ENCODE data around the gene AMACR.
"Not testable (repeated sequence)": the region's sequence is repeated elsewhere in the genome, so short reads cannot be mapped to it uniquely, and the experiment has no call there.

AMACR gene

DNA sequence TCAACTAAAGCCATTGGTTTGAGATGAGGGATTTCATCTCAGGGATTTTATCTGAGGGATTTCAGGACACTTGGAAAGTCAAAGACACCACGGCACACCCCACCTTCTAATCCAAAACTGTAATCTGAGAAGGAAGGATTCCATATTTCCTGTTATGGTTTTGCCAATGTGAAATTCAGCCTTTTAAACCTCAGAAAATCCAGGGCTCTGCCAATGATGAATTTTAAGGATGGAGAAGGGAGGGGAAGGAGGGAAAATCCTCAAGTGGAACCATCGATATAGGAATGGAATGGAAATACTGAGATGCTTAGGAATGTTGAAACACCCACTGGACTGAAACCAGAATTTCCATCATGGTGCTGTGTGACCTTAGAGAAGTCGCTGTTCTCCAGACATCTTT lies 29.9 kb upstream of the AMACR start:
- DNase-seq (ENCODE audit: low read depth), result no peak

DNA sequence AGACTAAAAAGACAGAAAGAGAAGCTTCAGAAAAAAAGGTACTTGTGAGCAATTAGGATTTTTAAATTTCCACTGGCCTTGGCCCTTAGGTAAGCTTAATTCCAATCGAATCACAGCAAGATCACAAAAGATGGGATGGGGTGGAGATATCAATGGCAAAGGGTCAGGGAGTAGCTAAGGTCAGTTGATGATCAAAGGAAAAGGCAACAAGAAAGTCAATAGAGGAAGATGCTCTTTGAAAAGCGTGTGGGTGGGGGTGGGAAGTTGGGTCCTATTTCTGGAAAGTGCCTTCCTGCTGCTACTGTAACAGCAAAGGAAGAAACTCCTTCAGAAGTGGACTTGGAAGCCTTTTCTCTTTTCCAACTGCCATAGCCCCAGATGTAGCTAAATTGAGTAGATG lies 27.9 kb upstream of the AMACR start:
- DNase-seq (ENCODE audit: low read depth), result no peak

DNA sequence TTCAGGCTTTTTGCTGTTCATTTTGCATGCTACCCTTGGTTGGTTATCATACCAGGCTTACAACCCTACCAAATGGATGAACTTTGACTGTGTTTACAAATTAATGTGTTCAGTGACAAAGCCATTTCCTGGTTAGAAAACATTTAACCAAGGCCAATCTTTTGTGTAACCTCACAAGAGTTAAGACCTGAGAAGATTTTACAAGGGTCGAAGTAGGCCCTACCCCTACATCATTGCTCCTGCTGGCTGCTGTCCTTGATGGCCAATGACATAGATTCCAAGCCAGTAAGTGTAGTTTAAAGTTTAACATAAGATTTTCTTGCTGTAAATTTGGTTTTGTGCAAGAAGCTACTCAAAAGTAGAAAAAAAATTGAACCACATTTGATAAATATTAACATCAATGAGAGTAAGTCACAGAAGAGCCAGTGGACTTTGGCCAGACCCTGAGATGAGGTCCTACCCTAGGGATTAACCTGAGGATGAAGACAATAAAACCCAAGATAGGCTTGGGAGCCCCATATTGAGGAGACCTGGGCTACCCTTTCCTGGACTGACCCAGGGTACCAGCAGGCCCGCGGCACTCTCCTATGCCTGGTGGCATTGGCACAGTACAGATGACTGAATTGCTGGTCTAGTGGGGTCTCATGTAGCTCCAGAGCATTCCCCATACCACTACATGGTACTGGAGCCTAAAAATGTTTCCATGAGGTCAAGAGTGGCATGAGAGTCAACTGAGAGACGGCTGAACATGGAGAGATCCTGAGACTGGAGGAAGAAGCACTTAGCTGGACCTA lies 26.9 kb upstream of the AMACR start:
- DNase-seq (ENCODE audit: low read depth), result no peak

GRCh38 chr5:34031966-34032365 lies 24.1 kb upstream of the AMACR start:
- DNase-seq (ENCODE audit: low read depth), result no peak

DNA sequence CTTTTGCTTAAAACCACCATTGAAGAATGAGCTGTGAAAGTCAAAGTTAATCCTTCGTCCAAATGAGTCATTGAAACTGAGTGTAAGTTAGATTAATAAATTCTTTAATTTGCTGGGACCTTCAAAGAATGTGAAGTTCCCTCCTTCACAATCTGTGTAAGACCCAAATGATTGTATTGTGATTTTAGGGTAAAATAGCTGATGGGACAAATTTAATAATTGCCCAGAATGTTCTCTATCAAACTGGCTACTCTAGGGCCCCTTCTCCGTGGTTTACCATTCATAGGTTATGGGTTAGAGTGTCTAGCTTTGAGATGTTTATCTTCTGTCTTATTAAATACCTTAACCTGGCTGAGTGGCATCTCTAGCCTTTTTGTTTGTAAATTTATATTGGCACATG lies 23.3 kb upstream of the AMACR start:
- DNase-seq (ENCODE audit: low read depth), result no peak

DNA sequence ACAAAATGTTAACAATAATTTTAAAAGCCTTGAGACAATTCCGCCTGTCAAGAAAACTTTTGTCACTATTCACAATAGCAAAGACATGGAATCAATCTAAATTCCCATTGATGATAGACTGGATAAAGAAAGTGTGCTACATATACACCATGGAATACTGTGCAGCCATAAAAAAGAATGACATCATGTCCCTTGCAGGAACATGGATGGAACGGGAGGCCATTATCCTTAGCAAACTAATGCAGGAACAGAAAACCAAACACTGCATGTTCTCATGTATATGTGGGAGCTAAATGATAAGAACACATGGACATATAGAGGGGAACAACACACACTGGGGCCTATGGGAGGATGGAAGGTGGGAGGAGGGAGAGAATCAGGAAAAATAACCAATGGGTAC lies 22.7 kb upstream of the AMACR start:
- not testable (repeated sequence) for DNase-seq (ENCODE audit: low read depth)

GRCh38 chr5:34030048-34030447 lies 22.2 kb upstream of the AMACR start:
- DNase-seq (ENCODE audit: low read depth), result no peak

DNA sequence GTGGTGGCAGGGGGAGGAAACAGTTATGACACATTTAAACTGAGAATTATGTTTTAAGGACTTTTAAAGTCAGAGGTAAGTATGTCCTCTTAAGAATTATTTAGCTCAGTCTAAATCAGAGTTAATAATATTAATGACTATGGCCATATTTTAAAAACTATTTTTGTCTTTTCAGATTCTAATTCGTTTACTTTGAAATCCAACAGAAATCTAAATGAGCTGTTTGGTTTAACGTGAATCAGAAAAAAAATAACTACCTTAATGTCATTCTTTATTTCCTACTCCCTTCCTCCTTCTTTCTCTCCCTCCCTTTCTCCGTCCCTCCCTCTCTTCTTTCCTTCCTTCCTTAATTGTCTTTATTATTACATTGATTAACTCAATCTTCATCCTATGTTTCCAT lies 20.5 kb upstream of the AMACR start:
- no peak for DNase-seq (ENCODE audit: low read depth)

- no peak for DNase-seq (ENCODE audit: low read depth)
Observed at GRCh38 chr5:34026089-34026761, 18.4 kb upstream of the AMACR start.

GRCh38 chr5:34022121-34022705 lies 14.4 kb upstream of the AMACR start:
- no peak for DNase-seq (ENCODE audit: low read depth)

DNA sequence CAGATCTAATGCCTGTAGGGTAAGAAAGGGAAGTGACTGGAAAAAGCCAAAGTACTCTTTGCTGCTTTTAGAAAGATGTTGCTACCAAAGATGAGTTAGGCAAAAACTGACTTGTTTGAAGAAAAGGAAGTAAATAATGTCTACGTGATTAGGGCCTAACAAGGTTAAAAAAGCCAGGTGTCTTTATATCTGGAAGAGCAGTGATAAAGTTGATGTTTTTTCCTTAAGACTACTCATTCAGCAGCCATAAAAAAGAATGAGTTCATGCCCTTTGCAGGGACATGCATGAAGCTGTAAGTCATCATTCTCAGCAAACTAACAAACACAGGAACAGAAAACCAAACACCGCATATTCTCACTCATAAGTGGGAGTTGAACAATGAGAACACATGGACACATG lies 13.5 kb upstream of the AMACR start:
- DNase-seq (ENCODE audit: low read depth), result no peak

GRCh38 chr5:34020726-34021125 lies 12.9 kb upstream of the AMACR start:
- DNase-seq (ENCODE audit: low read depth), result no peak

DNA sequence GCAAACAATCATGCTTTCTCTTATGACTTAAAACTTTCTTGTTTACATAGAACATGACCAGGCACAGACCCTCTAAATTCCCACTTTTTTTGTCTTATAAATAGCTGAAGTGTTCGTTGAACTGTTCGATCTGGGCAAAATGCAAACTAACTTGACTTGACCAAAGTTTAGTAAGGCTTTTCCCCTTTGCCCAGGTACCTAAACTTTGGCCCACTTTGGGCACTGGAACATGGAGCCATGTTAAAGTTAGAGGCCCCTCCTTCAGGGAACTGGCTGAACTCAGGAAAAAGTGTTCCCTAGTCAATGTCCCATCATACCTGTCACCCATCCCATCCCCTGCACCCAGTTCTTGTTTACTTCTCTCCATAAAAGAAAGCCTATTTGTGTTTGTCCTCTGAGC lies 9.4 kb upstream of the AMACR start:
- no peak for DNase-seq (ENCODE audit: low read depth)

DNA sequence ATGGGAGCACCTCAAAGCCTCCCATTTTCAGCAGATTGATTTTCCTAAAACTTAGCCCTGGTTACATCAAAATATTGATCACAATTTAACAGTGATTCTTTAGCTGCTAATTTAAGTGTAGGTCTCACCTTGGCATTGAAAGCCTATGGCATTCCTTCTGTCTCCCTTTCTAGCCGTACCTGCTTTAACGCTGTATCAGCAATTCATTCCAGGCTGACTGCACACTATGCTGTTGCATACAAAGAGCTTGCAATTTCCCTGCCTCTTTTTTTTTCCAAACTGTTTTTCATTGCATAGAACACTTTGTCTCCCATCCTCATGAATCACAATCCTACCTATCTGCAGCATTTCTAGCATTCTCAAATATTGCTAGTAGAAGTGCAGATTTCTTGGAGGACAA lies 8.9 kb upstream of the AMACR start:
- DNase-seq (ENCODE audit: low read depth), result no peak

- no peak for DNase-seq (ENCODE audit: low read depth)
Observed at GRCh38 chr5:34016222-34016621, 8.4 kb upstream of the AMACR start.

DNA sequence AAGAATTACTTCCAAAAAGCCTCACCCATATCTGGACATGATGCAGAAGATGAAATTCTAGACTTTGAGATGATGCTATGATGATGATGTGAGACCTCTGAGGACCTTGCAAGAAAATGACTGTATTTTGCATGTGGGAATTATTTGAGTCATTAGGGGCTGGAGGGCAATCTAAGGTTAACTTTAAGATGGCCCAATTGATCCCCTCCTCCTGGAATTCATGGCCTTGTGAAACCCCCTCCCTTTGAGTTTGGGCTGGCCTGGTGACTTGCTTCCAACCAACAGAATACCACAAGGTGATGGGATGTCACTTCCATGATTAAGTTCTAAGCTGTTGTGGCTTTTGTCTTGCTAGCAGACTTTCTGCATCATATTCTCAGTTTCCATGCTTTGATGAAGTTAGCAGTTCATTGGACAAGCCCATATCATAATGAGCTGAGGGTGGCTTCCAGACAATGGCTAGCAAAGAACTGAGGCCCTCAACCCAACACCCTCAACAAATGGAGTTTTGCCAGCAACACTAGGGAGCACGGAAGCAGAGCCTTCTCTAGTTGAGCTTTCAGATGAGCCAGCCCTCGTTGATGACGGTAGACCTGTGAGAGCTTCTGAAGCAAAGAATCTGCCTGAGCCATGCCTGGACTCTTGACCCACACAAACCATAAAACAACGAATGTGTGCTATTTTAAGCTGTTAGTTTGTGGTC lies 7.4 kb upstream of the AMACR start:
- no peak for DNase-seq (ENCODE audit: low read depth)

GRCh38 chr5:34014626-34015025 lies 6.8 kb upstream of the AMACR start:
- DNase-seq (ENCODE audit: low read depth), result no peak

- no peak for DNase-seq (ENCODE audit: low read depth)
Observed at GRCh38 chr5:34013547-34013946, 5.7 kb upstream of the AMACR start.

DNA sequence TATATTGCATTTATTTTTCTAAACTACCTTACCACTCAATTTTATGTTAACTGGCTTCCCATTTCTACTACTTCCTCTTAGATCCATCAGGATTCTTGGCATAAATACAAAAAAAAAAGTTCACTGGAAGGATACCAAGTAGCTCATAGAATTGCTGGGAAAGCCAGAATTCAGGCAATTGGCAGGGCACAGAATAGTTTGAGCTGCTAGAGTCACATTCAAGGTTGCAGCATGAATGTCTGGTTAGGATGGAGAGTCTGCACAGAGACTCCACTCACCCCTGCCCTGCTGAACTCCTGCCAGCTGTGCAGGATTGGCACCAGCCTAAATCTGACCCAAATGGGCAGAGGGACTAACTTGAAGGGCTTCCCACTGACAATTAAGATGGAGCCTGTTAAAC lies 4.9 kb upstream of the AMACR start:
- DNase-seq (ENCODE audit: low read depth), result no peak

DNA sequence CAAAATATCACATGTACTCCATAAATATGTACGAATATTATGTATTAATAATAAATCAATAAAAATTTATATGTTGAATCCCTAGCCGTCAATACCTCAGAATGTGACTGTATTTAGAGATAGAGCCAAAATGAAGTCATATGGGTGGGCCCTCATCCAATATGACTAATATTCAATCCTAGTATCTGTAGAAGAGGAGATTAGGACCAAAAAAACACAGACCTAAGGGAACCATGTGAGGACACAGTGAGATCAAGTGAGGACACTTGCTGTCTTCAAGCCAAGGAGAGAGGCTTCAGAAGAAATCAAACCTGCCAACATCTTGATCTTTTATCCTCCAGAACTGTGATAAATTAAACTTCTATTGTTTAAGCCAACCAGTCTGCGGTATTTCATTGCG lies 3.7 kb upstream of the AMACR start:
- no peak for DNase-seq (ENCODE audit: low read depth)

- not testable (repeated sequence) for DNase-seq (ENCODE audit: low read depth)
Observed at GRCh38 chr5:34010146-34010545, 2.3 kb upstream of the AMACR start.

- DNase-seq (ENCODE audit: low read depth), result no peak
Observed at GRCh38 chr5:34009610-34010009, 1.8 kb upstream of the AMACR start.

GRCh38 chr5:34008802-34009201 lies 952 bp upstream of the AMACR start:
- DNase-seq (ENCODE audit: low read depth), result no peak

Data from stimulated activated CD8-positive, alpha-beta memory T cell treated with anti-CD3 and anti-CD28 coated beads, Interleukin-12 subunit alpha, Interleukin-12 subunit beta, amount 100 ng/mL, for 4 hours (primary cell).